HG02798 (cell line): Measurements from ENCODE around the gene PDK2.

Experiments
- ATAC-seq: cut with Tn5 transposase; IDR thresholded peaks from one replicate; pipeline ENCODE4 v1.9.1; 2021; ENCODE audit warnings: mild to moderate bottlenecking; ENCODE audit not compliant: unreplicated experiment, poor library complexity

PDK2 gene

GRCh38 chr17:50132104-50132794 is 37.1 kb downstream of the PDK2 start:
- ATAC-seq: no peak

DNA sequence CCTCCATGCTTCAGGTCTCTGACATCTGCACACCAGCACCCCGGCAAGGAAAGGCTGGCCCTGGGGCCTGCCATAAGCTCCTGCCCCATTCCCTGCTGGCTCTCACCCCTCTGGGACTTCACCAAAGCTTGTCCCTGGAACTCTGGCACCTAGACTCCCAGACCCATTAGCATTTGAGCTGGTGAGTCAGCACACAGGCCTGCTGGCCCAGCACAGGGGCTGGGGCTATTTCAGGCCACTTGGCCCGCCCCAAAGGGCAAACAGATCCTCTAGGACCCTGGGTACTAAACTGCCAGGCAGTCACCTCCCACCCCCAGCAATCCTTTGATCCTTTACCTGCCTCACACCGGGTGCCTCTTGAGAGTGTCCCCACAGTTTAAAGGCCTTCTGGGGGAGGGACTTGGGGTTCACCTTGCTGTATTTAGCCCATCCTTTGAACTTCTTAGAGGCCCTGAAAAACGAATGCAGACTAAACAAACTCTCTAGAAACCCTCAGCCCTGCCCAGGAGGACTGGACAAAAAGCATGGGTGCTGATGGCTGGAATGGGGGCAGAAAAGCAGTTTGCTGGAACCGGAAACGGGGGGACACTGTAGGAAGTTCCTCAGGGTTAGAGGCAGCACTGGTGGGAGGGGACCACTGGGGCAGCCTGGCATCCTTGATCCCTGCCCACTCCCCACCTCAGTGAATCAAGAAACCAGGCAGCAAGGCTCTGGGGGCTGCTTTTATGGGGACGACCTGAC is 38.0 kb downstream of the PDK2 start:
- ATAC-seq: no peak

DNA sequence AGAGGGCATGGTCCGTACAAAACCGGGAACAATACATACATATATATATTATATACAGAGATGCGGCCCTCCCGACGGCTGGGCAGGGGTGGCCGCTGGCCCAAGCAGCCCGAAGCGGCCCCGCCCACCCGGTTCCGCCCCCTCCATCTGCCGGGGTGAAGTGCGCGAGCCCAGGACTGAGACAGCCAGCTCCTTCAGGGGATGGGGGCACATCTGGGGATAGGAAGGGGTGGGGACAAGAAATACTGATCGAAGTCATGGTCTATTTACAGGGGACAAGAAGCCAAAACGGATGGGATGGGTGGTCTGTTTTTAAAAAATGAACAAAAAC is 38.6 kb downstream of the PDK2 start:
- no peak for ATAC-seq

- ATAC-seq: no peak
These were observed 39.3 kb downstream of the PDK2 start for GRCh38 chr17:50134206-50135110.

DNA sequence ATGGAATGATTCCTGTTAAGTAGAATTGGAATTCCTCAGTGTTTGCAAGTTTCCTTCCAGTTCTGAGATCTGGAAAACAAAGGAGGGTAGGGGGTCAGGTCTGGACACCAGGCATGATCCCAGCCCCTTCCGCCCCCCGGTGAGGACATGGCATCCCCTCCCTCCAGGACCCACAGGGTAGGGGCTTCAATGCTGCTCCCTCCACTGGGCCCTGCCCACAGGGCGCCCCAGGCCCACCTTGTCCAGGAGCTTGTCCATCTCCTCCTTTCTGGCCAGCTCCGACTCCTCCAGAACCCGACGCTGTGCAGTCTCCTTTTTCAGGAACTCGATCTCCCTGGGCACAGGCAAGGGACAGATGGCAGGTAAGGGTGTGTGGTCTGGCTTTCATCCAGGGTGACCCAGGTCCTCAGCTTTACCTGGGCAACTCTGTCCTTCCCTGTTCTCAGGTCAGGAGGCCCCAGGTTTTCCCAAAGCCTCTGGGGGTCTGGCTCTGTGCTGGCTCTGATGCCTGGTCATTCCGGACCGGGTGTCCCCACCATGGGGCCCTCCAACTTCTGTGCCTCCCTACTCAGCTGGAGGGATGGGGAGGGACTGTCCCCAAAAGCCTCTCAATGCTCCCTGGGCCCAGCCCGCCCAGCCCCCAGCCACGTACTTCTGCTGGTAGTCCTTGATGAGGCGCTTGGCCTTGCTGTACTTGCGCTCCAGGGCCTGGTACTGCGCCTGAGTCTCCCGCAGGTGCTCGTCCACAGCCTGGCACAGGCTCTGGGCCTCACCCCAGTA is 40.4 kb downstream of the PDK2 start:
- no peak for ATAC-seq

GRCh38 chr17:50136096-50136687 is 41.0 kb downstream of the PDK2 start:
- no peak for ATAC-seq

DNA sequence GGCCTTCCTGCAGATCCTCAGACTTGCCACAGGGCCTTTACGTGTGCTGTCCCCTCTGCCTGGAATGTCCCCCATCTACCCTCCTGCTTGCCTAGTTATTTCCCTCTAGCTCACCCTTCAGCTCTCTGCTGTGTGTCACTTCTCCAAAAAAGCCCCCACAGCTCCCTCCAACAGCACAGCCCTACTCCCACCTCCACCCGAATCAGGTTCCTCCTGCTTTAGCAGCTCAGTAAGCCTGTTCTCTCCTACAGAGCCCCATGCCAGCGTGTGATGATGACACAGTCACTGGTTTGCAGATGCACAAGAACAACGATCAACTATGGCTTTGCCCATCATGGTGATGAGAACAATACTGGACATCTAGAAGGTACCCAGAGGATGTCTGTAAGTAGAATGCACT is 41.9 kb downstream of the PDK2 start:
- ATAC-seq: no peak

- no peak for ATAC-seq
These were observed 44.1 kb downstream of the PDK2 start for GRCh38 chr17:50139185-50139783.

DNA sequence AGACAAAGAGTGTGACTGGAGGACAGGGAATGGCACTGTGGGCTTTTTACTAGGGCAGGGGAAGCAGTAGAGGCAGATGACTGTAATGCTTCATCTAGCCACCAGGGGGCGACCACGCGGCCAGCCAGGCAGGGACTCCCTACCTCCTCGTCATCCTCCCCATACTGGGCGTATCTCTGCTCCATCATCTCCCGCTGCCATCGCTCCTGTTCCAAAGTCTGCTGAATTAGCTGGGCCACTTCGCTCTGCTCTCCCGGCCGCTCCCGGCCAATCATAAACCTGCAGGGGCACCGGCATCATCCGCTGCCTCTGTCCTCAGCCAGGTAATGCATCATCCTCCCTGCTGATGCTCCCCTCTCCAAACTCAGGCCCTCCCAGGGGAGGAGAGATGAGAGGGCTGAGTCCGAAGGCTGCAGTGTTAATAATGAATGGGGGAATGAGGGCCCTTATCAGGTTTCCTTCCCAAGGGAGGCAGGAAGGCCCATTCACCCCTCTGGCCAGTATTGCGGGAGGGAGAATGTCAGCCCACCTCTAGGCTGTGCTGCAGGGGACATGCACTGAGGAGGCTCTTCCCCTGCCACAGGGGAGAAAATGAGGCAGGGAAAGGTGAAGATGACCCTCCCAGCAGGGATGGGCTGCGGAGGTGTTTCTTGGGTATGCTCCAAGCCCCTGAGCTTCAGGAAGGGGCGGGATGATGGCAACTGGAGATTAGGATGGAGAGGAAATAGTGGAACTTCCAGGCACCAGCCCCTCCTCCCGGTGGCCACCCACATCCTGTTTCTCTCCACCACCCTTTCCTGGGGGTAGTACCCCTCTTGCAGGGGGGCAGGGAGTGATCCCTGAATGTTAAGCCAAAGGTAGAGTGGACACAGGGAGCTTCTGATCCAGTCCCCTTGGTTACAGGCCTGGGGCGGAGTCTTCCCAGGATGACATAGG is 45.1 kb downstream of the PDK2 start:
- ATAC-seq: peak; percentile 68

DNA sequence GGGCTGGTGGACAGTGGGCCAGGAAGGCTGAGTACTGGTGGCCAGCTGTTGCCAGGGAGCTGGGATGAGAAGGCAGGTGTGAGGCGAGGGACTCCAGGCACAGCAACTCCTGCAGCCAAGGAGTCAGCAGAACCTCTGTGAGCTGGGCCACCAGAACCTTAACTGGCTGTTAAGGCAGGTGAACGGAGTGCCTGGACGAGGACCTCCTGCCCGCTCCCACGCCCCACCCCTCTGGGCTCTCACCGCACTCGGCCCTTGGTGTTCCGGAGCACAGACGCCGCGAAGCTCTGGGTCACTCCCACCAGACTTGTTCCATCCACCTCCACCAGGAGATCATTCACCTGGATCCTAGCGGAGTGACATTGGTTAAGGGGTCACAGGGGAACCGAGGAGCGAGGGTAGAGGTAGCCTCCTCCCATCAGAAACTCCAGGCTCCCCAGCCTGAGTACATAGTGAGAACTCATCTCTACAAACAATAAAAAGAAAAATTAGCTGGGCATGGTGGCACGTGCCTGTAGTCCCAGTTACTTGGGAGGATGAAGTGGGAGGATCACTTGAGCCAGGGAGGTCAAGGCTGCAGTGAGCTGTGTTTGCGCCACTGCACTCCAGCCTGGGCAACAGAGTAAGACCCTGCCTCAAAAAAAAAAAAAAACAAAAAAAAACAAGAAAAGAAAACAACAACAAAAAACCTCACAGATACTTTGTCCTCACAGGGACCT is 46.0 kb downstream of the PDK2 start:
- no peak for ATAC-seq

DNA sequence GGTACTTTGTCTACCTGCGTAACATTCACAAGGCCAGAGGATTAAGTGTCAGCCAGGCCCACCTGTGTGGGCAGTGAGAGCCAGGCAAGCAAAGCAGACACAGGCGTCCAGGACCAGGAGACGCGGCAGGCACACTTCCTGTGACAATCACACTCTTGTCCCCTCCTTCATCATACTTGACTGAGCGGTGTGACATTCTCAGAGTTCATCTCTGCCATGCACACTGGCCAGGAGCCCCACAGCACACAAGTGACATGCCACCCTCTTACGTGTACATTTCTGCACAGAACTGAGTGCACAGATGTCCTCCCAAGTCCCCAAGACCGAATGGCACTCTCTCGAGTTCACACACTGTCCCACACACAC is 46.6 kb downstream of the PDK2 start:
- no peak for ATAC-seq

DNA sequence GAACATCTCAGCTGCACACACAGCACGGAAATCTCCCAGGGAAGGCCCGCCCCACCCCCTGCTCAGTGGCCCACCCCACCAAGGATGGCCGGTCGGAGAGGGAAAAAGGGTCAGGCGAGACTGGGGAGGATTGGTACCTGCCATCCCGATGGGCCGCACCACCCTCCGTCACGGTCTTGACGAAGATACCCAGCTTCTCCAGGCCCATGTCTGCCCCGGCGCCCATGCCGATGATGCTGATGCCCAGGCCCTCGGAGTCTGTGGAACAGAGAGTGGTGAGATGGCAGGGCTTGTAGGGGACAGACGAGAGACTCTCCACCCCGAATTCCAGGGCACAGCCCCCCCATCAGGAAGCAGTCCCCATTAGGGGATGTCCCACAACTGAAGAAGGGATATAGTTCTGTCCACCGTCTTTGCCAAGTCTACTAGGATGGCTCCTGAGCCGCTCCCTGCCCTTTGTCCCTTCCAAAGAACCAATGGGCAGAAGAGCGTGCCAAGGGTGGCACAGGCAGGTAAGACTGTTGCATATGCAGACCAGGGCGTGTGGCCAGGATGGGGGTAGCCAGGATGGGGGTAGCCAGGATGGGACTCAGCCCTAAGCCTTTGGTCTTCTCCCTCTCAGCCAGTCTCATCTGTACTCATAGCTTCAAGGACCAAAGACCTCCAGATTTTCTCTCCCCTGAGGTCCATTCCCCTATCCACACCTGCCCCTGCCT is 48.5 kb downstream of the PDK2 start:
- no peak for ATAC-seq

DNA sequence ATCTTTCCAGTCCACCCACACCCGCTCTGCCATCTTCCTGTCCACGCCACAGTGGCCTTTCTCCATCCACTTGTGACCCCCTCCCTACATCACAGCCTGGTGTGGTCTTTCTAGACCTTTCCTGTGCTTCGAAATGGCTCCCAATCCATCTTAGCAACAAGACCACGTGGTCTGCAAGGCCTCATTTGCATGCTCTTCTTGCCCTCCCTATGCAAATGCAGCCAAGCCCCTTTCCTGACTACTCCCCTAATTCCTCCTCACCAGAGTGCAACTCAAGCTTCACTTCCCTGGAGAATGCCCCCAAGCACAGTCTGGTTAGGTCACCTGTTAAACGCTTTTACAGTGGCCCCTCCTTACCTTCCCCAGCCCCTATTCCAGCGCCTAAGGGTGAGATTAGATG is 49.2 kb downstream of the PDK2 start:
- ATAC-seq: no peak

DNA sequence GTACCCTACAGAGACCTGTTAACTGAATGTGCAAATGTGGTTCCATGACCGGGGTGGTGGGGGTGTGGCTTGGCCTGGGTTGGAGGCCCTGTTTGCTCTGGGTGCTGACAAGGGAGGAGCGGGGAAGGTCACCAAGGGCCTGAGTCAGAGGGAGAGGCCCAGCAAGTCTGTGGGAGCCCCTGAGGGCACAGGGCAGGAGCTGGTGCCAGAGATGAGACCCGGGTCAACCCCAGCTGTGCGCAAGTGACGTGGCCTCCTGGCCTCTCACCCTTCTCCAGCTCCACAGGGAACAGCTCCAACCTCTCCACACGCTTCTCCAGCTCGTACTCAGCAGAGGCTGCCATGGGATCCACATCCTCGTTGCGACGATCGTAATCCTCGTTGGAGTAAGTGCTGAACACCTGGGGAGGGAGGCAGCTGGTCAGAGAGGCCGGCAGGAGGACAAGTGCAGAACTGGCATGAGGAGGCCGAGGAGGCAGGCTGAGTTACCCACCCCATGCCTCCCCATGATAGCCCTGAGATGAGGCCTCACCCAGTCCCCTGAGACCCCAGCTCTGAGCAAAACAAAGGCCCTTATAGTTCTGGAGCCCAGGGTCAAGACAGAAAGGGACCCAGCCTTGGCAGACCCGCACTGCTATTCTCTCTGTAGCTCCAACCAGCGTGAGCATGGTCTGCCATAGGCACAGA is 49.8 kb downstream of the PDK2 start:
- ATAC-seq: no peak

GRCh38 chr17:50145532-50146229 is 50.5 kb downstream of the PDK2 start:
- no peak for ATAC-seq

DNA sequence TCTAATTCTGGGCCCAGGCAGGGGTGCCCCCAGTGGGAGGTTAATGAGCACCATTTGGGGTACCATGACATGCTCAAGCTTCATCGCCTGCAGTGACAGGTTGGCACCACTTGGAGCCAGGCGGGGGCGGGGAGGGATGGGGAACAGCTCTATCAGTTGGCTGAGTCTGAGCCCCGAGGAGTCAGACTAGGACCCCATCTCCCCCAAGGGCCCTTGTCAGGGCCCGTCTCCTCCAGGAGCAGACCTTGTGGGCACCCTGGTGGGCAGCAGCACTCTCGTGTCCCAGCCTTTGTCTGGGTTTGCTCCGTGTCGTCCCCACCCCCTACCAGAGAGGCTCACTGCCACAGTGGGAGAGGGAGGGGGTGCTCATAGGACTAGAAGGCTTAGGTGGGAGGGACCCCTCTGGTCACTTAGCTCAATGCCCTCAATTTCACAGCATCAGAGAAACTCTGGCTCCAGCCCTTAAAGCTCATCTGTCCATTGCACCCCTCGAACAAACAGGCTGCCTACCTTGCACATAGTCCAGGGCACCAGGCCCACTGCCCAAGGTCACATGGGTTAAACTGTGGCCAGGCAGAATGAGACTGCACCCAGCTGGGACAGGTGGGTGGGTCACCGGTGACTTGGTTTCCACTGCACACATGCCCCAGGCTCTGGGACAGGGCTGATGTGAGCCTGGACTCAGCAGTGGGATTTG is 51.2 kb downstream of the PDK2 start:
- ATAC-seq: no peak
